Osteocyte (in vitro differentiated cells): Measurements from ENCODE around the gene MSL2. TPM values are rescaled to one million over a fixed set of nuclear protein-coding genes. Genes with fewer than 3 reads are reported as not detected.
A peak's percentile ranks its signal among the peaks of the same experiment; 100 is the strongest.
"Not testable (repeated sequence)": the region's sequence is repeated elsewhere in the genome, so short reads cannot be mapped to it uniquely, and the experiment has no call there.

ENCODE experiments used
- DNase-seq: peaks from one replicate; pipeline ENCODE4 v3.0.0; 2021; ENCODE audit warnings: mixed read lengths; ENCODE audit not compliant: unreplicated experiment; ENCODE audit errors: extremely low spot score
- H3K27ac Mint-ChIP-seq: one replicate; pipeline ENCODE4 v1.8.0; 2021; ENCODE audit warnings: mild to moderate bottlenecking, mixed read lengths; ENCODE audit not compliant: unreplicated experiment
- H3K27me3 Mint-ChIP-seq: one replicate; pipeline ENCODE4 v1.8.0; 2021; ENCODE audit warnings: mixed read lengths; ENCODE audit not compliant: unreplicated experiment
- H3K36me3 Mint-ChIP-seq: one replicate; pipeline ENCODE4 v1.8.0; 2021; ENCODE audit warnings: mixed read lengths; ENCODE audit not compliant: unreplicated experiment
- H3K4me1 Mint-ChIP-seq: one replicate; pipeline ENCODE4 v1.8.0; 2021; ENCODE audit warnings: mixed read lengths; ENCODE audit not compliant: unreplicated experiment
- H3K4me3 Mint-ChIP-seq: one replicate; pipeline ENCODE4 v1.8.0; 2021; ENCODE audit warnings: mild to moderate bottlenecking, moderate library complexity, mixed read lengths; ENCODE audit not compliant: unreplicated experiment
- H3K9me3 Mint-ChIP-seq: one replicate; pipeline ENCODE4 v1.8.0; 2021; ENCODE audit warnings: mixed read lengths; ENCODE audit not compliant: unreplicated experiment
- CTCF ChIP-seq: fragments of 200-600 bp; sonication (generic); IDR thresholded peaks from 2 replicates; pipeline ENCODE4 v1.5.0; 2021; ENCODE audit warnings: antibody characterized with exemption, mild to moderate bottlenecking, moderate library complexity
- total RNA-seq: library from RNA; stranded (reverse); gene quantifications from 2 replicates; pipeline ENCODE4 v1.2.1, GENCODE V29; 2021

The MSL2 gene
- total RNA-seq, 1 donor from 2014 or later, result 28.9 TPM

- H3K9me3 Mint-ChIP-seq, result no peaks in the 10 kb centered on the region
- H3K27me3 Mint-ChIP-seq, result peaks cover 9% of the 10 kb centered on the region
- no peak for DNase-seq
- no peak overlapping the region for H3K27ac Mint-ChIP-seq
- H3K4me3 Mint-ChIP-seq, result no peak overlapping the region
- peaks cover 4% of the 10 kb centered on the region for H3K4me1 Mint-ChIP-seq
- H3K36me3 Mint-ChIP-seq, result no peaks in the 10 kb centered on the region
- TF ChIP-seq CTCF, result no peak
Observed at GRCh38 chr3:136207489-136208115, 11.5 kb upstream of the MSL2 start.

- not testable (repeated sequence) for H3K9me3 Mint-ChIP-seq, H3K27ac Mint-ChIP-seq, H3K4me3 Mint-ChIP-seq, H3K36me3 Mint-ChIP-seq, H3K27me3 Mint-ChIP-seq
- H3K4me1 Mint-ChIP-seq, result peaks cover 12% of the 10 kb centered on the region
- peak; percentile 70 for DNase-seq
Observed at GRCh38 chr3:136199219-136199618, 3.1 kb upstream of the MSL2 start.

GRCh38 chr3:136198462-136199078 lies 2.4 kb upstream of the MSL2 start:
- peaks cover 15% of the 10 kb centered on the region for H3K4me1 Mint-ChIP-seq
- H3K27me3 Mint-ChIP-seq, H3K36me3 Mint-ChIP-seq, DNase-seq, H3K4me3 Mint-ChIP-seq, H3K9me3 Mint-ChIP-seq: not testable (repeated sequence)
- peak overlapping the region; percentile 98 for H3K27ac Mint-ChIP-seq

GRCh38 chr3:136197159-136197793 lies 1.1 kb upstream of the MSL2 start:
- H3K4me3 Mint-ChIP-seq, result peak overlapping the region; percentile 91
- H3K27ac Mint-ChIP-seq, result peak overlapping the region; percentile 98
- no peaks in the 10 kb centered on the region for H3K27me3 Mint-ChIP-seq
- DNase-seq, result no peak
- H3K36me3 Mint-ChIP-seq, result peaks cover 6% of the 10 kb centered on the region
- H3K9me3 Mint-ChIP-seq, result no peaks in the 10 kb centered on the region
- peaks cover 27% of the 10 kb centered on the region for H3K4me1 Mint-ChIP-seq
- no peak for TF ChIP-seq CTCF

GRCh38 chr3:136196401-136197158 lies 445 bp upstream of the MSL2 start:
- peak; percentile 100 for DNase-seq
- TF ChIP-seq CTCF, result no peak
- Mint-ChIP-seq H3K27ac (peak overlapping the region; percentile 98), H3K4me3 (peak overlapping the region; percentile 91), H3K9me3 (no peaks in the 10 kb centered on the region), H3K27me3 (no peaks in the 10 kb centered on the region), H3K4me1 (peaks cover 34% of the 10 kb centered on the region), H3K36me3 (peaks cover 6% of the 10 kb centered on the region)
